Astrocyte of the cerebellum (primary cell): Measurements from ENCODE around the gene STARD4.
A peak's percentile ranks its signal among the peaks of the same experiment; 100 is the strongest.

Experiments
- DNase-seq: peaks from one replicate; pipeline ENCODE4 v3.0.0-alpha.2; 2011; ENCODE audit warnings: low read depth
- H3K4me3 ChIP-seq: 2 replicates; pipeline ENCODE4 v1.5.1; 2011; ENCODE audit warnings: mild to moderate bottlenecking, low read depth, low read length, moderate library complexity
- in situ Hi-C: cut with HindIII; loops from 2 replicates; pipeline ENCODE4 v1.10.0; 2017; ENCODE audit warnings: low sequenced_read_pairs
- TF ChIP-seq, protein P1 (sequence below): IDR thresholded peaks from 2 replicates; pipeline ENCODE4 v1.5.1; 2012; ENCODE audit warnings: low read length, low read depth, moderate library complexity, mild to moderate bottlenecking; ENCODE audit errors: missing control alignments

STARD4 gene

DNA sequence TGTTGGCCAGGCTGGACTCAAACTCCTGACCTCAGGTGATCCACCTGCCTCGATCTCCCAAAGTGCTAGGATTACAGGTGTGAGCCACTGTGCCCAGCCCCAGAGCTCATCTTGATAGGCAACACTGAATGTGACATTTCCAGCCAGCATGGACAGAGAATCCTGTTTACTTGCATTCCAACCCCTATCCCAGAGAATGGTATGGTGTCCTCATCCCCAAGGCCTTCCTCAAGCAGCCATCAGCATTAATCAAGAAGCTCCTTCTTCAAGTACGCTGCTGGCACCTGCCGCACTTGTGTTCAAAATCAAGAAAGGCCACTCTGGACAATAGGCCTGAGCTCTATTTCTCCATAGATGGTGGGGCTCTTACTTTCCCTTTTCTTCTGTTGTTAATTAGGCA is 40.2 kb downstream of the STARD4 start:
- in situ Hi-C loops, result no loop called here
- H3K4me3 ChIP-seq, result no peak overlapping the region
- no peak for DNase-seq
- TF ChIP-seq, protein P1, sequence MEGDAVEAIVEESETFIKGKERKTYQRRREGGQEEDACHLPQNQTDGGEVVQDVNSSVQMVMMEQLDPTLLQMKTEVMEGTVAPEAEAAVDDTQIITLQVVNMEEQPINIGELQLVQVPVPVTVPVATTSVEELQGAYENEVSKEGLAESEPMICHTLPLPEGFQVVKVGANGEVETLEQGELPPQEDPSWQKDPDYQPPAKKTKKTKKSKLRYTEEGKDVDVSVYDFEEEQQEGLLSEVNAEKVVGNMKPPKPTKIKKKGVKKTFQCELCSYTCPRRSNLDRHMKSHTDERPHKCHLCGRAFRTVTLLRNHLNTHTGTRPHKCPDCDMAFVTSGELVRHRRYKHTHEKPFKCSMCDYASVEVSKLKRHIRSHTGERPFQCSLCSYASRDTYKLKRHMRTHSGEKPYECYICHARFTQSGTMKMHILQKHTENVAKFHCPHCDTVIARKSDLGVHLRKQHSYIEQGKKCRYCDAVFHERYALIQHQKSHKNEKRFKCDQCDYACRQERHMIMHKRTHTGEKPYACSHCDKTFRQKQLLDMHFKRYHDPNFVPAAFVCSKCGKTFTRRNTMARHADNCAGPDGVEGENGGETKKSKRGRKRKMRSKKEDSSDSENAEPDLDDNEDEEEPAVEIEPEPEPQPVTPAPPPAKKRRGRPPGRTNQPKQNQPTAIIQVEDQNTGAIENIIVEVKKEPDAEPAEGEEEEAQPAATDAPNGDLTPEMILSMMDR, result no peak

DNA sequence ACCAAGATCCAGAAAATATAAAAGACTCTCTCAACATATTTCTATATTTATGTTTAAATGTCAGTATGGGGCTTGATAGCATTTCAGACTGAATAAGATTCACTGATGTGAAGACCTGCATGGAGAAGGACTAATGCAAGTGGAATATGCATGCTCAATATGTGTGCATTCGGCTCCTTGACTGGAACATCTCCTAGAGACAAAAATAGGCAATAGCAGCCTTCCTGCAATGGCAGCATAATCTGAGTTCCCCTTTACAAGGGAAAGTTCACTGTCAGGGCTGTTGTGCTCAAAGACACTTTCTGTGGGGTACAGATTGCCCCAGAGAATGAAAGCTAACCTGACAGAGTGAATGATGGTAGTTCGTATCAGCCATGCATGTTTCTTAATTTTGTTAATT is 42.4 kb downstream of the STARD4 start:
- TF ChIP-seq, protein P1, result peak; percentile 35
- in situ Hi-C loops, result no loop called here
- H3K4me3 ChIP-seq, result no peak overlapping the region
- DNase-seq, result no peak

DNA sequence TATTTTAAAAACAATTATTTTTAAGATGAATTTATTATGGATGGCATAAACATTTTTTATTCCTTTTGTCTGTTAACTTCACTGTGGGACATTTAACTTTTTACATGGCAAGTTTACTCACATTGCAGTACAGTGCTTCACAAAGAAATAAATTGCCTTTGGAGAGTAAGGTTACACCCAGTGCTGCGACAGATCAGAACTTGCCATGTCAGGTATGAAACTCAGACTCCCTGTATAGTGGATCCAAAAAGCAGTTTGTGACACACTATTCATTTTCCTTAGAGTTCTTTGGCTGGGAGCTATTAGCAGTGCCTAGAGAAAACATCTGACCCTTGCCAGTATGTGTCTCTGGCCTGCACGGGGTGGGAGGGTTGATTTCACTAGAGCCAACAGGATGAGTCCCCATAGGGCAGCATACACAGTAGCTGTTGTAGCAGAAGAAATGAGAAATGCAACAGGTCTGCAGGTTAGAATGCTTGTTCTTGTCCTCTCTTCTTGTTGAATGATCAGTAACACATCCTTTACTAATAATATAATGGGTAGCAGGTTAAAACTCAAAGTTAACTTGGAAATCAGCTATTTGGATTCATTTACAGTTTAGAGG is 42.9 kb downstream of the STARD4 start:
- TF ChIP-seq, protein P1, result no peak
- in situ Hi-C loops, result no loop called here
- no peak for DNase-seq
- H3K4me3 ChIP-seq, result no peak overlapping the region

DNA sequence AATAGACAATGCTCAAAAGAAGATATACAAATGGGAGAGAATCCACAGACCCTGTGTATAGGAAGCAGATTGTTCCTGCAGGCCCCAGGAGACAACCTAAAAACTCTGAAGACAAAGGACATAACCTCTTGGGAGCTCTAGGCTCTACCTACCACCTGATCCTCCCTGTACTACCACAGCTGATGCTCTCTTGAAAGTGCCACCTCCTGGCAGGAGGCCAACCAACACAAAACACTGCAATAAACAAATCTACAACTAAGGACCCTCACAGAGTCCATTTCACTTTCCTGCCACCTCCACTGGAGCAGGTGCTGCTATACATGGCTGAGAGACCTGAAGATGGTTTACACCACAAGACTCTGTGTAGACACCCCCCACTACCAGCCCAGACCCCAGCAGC is 49.0 kb downstream of the STARD4 start:
- in situ Hi-C loops, result no loop called here
- TF ChIP-seq, protein P1, result no peak

DNA sequence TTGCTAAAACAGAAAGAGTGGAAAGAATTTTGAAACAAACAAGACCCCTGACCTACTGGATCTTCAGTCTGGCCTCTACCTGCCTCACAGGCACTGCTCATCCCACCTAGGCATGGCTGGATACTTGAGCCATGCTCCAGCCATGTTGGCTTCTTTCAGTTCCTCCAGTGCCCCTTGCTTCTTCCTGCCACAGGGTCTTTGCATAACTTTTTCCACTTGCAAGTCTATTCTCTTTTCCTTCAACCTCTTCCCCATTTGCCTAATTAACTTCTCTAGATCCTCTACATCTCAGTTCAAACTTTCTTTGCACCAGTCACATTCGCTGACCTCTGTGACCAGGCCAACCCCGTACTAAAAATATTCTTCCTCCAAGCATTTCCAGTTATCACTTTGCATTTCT is 50.4 kb downstream of the STARD4 start:
- H3K4me3 ChIP-seq, result no peak overlapping the region
- no peak for DNase-seq
- TF ChIP-seq, protein P1, result no peak
- in situ Hi-C loops, result no loop called here

More for the DNA sequence above, 49.0 kb downstream of the STARD4 start:
- H3K4me3 ChIP-seq, result no peak overlapping the region
- DNase-seq, result no peak

DNA sequence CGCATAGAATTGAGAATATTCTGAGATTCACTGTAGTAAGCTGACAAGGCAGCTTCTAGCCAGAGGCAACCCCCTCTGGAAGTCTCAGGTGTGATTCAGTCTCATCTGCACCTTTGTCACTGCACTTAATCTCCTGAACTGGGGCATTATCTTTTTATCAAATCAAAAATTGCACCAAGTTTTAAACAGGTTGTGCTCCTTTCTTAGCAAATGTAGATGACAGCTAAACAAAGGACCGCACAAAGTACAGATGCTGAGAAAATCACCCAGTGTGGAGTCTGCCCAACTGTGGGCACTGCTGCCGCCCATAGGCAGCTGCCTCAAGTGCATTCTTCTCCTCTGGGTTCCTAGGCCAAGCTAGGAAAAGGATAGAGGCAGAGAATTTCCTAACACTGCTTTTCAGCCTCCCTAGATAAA is 51.1 kb downstream of the STARD4 start:
- DNase-seq, result no peak
- H3K4me3 ChIP-seq, result no peak overlapping the region
- TF ChIP-seq, protein P1, result peak; percentile 35
- in situ Hi-C loops, result no loop called here
